Lung (tissue), 12 donors: ENCODE data around the gene MUSTN1. TPM values are rescaled to one million over a fixed set of nuclear protein-coding genes. Genes with fewer than 3 reads are reported as not detected.
A peak's percentile ranks its signal among the peaks of the same experiment; 100 is the strongest.

ENCODE experiments used
- ATAC-seq: fragments of 200-7000 bp; cut with Tn5 transposase; one replicate; pipeline ENCODE4 v1.9.1; 2020; ENCODE audit warnings: moderate number of reproducible peaks; ENCODE audit not compliant: insufficient read depth, low FRiP score
- DNase-seq, 3 donors: peaks; one replicate each; pipeline ENCODE4 v3.0.0-alpha.2; 2013 to 2017
- H3K27ac ChIP-seq, 2 donors: one replicate each; pipeline ENCODE4 v1.5.1; 2013; ENCODE audit warnings: mild to moderate bottlenecking in 2 of 2, moderate library complexity in 2 of 2, control low read depth in 1 of 2, inconsistent platforms in 1 of 2, low read depth in 1 of 2, low read length in 1 of 2
- H3K27me3 ChIP-seq, 3 donors: one replicate each; pipeline ENCODE4 v1.5.1; 2013; ENCODE audit warnings: low read length in 2 of 3; ENCODE audit not compliant: control insufficient read depth in 3 of 3, insufficient read depth in 3 of 3
- H3K36me3 ChIP-seq, 4 donors: one replicate each; pipeline ENCODE4 v1.5.1; 2013; ENCODE audit warnings: low read length in 4 of 4, mild to moderate bottlenecking in 1 of 4, moderate library complexity in 1 of 4; ENCODE audit not compliant: control insufficient read depth in 4 of 4, insufficient read depth in 4 of 4
- H3K4me1 ChIP-seq, 5 donors: one replicate each; pipeline ENCODE4 v1.5.1; 2013; ENCODE audit warnings: low read length in 5 of 5, mild to moderate bottlenecking in 2 of 5, moderate library complexity in 1 of 5; ENCODE audit not compliant: control insufficient read depth in 5 of 5, insufficient read depth in 5 of 5
- H3K4me3 ChIP-seq: one replicate; pipeline ENCODE4 v1.5.1; 2013; ENCODE audit warnings: mild to moderate bottlenecking, control low read depth, moderate library complexity
- H3K9ac ChIP-seq, 2 donors: one replicate each; pipeline ENCODE4 v1.5.1; 2013; ENCODE audit warnings: low read length in 2 of 2, control low read depth in 1 of 2; ENCODE audit not compliant: insufficient read depth in 1 of 2
- H3K9me3 ChIP-seq, 4 donors: one replicate each; pipeline ENCODE4 v1.5.1; 2013; ENCODE audit warnings: low read length in 3 of 4, mild to moderate bottlenecking in 1 of 4, moderate library complexity in 1 of 4; ENCODE audit not compliant: control insufficient read depth in 4 of 4, insufficient read depth in 3 of 4
- CTCF ChIP-seq: IDR thresholded peaks from 2 replicates; pipeline ENCODE4 v1.5.1; 2012; ENCODE audit warnings: mild to moderate bottlenecking; ENCODE audit errors: control extremely low read depth, extremely low read depth
- WGBS, 2 donors: extraction: QIAGEN DNeasy Blood & Tissue Kit; methylation state at CpG; one replicate each; pipeline ENCODE4 v1.1.7; 2013; 5-methylcytosine and 5-hydroxymethylcytosine counted together
- polyA plus RNA-seq, 2 donors: library from polyadenylated mRNA; stranded (reverse); fragments of 200-250 nt; gene quantifications; one replicate each; pipeline ENCODE4 v1.2.1, GENCODE V29; 2013
- total RNA-seq, 2 donors: library from RNA; depleted of rRNA in 1 of 2; stranded (reverse); fragments of >200 nt in 1 of 2; gene quantifications; one replicate each; pipeline ENCODE4 v1.2.1, GENCODE V29; 2014 to 2021
- donor health status: control.
- donor health status: control.
- donor health status: Bipolar disorder and iron deficiency.
- donor health status: healthy.
- donor health status: DM: yes; HTN: yes; CAD: no.

Gene MUSTN1
- total and polyA plus RNA-seq, 4 donors, result 3.3 to 39.0 (median 7.8) TPM

- H3K9me3 ChIP-seq, result no peaks in the 10 kb centered on the region
- H3K27ac ChIP-seq, result no peak overlapping the region
- peak in 2 of 3 donors; percentile 32 to 57 for DNase-seq
- H3K9ac ChIP-seq, result no peak overlapping the region
- peaks cover 0 to 40% (median 15%) of the 10 kb centered on the region in 4 donors for H3K36me3 ChIP-seq
- H3K4me3 ChIP-seq, result no peak overlapping the region
- no peak for ATAC-seq
- WGBS, 2 donors, result 57 to 70% methylated on average over 2 of the region's 2 CpGs
- TF ChIP-seq CTCF, result no peak
- peaks cover 0 to 10% (median 4%) of the 10 kb centered on the region in 5 donors for H3K4me1 ChIP-seq
- no peaks in the 10 kb centered on the region for H3K27me3 ChIP-seq
Observed at GRCh38 chr3:52852419-52852818, 17.6 kb upstream of the MUSTN1 start.

DNA sequence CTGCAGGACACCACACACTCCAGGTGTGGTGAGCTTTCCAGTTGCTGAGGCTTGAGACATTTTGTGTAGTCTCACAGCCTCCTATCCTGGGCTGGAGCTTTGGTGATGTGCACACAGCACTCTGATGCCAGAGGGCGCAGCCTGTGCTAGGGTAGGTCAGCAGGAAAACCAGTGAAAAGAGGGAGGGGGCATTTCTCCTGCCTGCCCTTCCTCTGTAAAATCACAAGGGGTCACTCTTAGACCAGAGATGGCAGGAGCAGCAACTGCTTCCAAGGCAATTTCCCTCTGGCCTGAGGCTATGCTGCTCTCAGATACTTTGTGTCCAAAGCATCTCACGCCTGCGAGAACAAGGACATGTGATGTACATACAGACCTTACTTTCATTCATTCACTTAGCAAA lies 16.5 kb upstream of the MUSTN1 start:
- Histone ChIP-seq H3K36me3 (peaks cover 0 to 41% (median 17%) of the 10 kb centered on the region in 4 donors), H3K9me3 (no peaks in the 10 kb centered on the region), H3K4me1 (peaks cover 0 to 10% (median 4%) of the 10 kb centered on the region in 5 donors), H3K9ac (no peak overlapping the region), H3K27ac (no peak overlapping the region), H3K4me3 (no peak overlapping the region), H3K27me3 (no peaks in the 10 kb centered on the region)
- DNase-seq (peak; percentile 29 to 63 (median 49)), ATAC-seq (no peak)
- no peak for TF ChIP-seq CTCF
- WGBS, 2 donors, result 69 to 75% methylated on average over 3 of the region's 3 CpGs

- Histone ChIP-seq H3K9me3 (no peaks in the 10 kb centered on the region), H3K36me3 (peaks cover 0 to 40% (median 17%) of the 10 kb centered on the region in 4 donors), H3K4me1 (peaks cover 0 to 19% (median 6%) of the 10 kb centered on the region in 5 donors), H3K9ac (no peak overlapping the region), H3K4me3 (no peak overlapping the region), H3K27me3 (no peaks in the 10 kb centered on the region), H3K27ac (no peak overlapping the region)
- no peak for DNase-seq
- 96 to 98% methylated on average over 13 to 15 of the region's 15 CpGs for WGBS, 2 donors
- no peak for ATAC-seq
- TF ChIP-seq CTCF, result no peak
Observed at GRCh38 chr3:52849656-52850055, 14.8 kb upstream of the MUSTN1 start.

GRCh38 chr3:52848617-52849016 lies 13.8 kb upstream of the MUSTN1 start:
- no peaks in the 10 kb centered on the region for H3K27me3 ChIP-seq
- no peak overlapping the region for H3K4me3 ChIP-seq
- H3K9ac ChIP-seq, result no peak overlapping the region
- TF ChIP-seq CTCF, result no peak
- WGBS, 2 donors, result 78 to 89% methylated on average over 7 of the region's 7 CpGs
- no peak overlapping the region for H3K27ac ChIP-seq
- no peaks in the 10 kb centered on the region for H3K9me3 ChIP-seq
- H3K36me3 ChIP-seq, result peaks cover 0 to 40% (median 18%) of the 10 kb centered on the region in 4 donors
- H3K4me1 ChIP-seq, result peaks cover 0 to 19% (median 9%) of the 10 kb centered on the region in 5 donors
- ATAC-seq (no peak), DNase-seq (no peak)
